A673 (cell line): ENCODE results near the gene PCDHAC2. TPM values are rescaled to one million over a fixed set of nuclear protein-coding genes. Genes with fewer than 3 reads are reported as not detected.
A peak's percentile ranks its signal among the peaks of the same experiment; 100 is the strongest.

Experiments used
- BruUV-seq: library from RNA; stranded (reverse); fragments of 400-500 nt; replicated peaks from 2 replicates; lab custom pipeline; 2021; lab: Mats Ljungman, UMichigan
- CTCF ChIA-PET: fragments of 300-600 bp; sonication (Branson Sonifier 250); formaldehyde crosslinking; loops from one replicate; lab custom pipeline; 2022; ENCODE audit warnings: antibody characterized with exemption; lab: Charles Lee
- POLR2A ChIA-PET: fragments of 300-600 bp; sonication (Branson Sonifier 250); formaldehyde crosslinking; loops from one replicate; lab custom pipeline; 2022; ENCODE audit warnings: antibody characterized with exemption; ENCODE audit not compliant: low non-redundant PET; lab: Charles Lee
- DNase-seq: peaks from one replicate; pipeline ENCODE4 v3.0.0-alpha.2; 2015; ENCODE audit warnings: low spot score
- H3K27ac ChIP-seq: fragments of 200-600 bp; sonication (generic); 2 replicates; pipeline ENCODE4 v1.5.1; 2016; ENCODE audit warnings: mixed run types, low read depth, mild to moderate bottlenecking, mixed read lengths, antibody characterized with exemption, low read length; ENCODE audit not compliant: poor library complexity, severe bottlenecking
- H3K27me3 ChIP-seq: fragments of 200-600 bp; sonication (generic); replicated peaks from 2 replicates; pipeline ENCODE4 v1.6.1; 2017; ENCODE audit warnings: mixed run types, low read depth, mild to moderate bottlenecking, mixed read lengths, antibody characterized with exemption, low read length; ENCODE audit not compliant: insufficient read depth, poor library complexity
- H3K36me3 ChIP-seq: fragments of 200-600 bp; sonication (generic); 2 replicates; pipeline ENCODE4 v1.6.1; 2016; ENCODE audit warnings: mixed run types, mild to moderate bottlenecking, mixed read lengths, antibody characterized with exemption, low read length; ENCODE audit not compliant: insufficient read depth, poor library complexity, severe bottlenecking
- H3K4me1 ChIP-seq: fragments of 200-600 bp; sonication (generic); 2 replicates; pipeline ENCODE4 v1.6.1; 2017; ENCODE audit warnings: mixed run types, mild to moderate bottlenecking, mixed read lengths, antibody characterized with exemption, low read length; ENCODE audit not compliant: insufficient read depth, poor library complexity, severe bottlenecking
- H3K4me3 ChIP-seq: fragments of 200-600 bp; sonication (generic); 2 replicates; pipeline ENCODE4 v1.5.1; 2016; ENCODE audit warnings: low read depth, mixed run types, mild to moderate bottlenecking, mixed read lengths, low read length; ENCODE audit not compliant: poor library complexity, severe bottlenecking
- H3K9me3 ChIP-seq: fragments of 200-600 bp; sonication (generic); 2 replicates; pipeline ENCODE4 v1.6.1; 2016; ENCODE audit warnings: mixed run types, low read depth, mild to moderate bottlenecking, mixed read lengths, antibody characterized with exemption, low read length; ENCODE audit not compliant: poor library complexity, severe bottlenecking
- EZH2 ChIP-seq: fragments of 200-600 bp; sonication (generic); IDR thresholded peaks from 2 replicates; pipeline ENCODE4 v1.6.1; 2017; ENCODE audit warnings: borderline replicate concordance, low read depth, mild to moderate bottlenecking, mixed read lengths, antibody characterized with exemption, low read length; ENCODE audit not compliant: poor library complexity, severe bottlenecking
- intact Hi-C: fragments of 100-400 bp; cut with micrococcal nuclease; formaldehyde crosslinking; loops from one replicate; pipeline ENCODE4 v1.10.0; 2022; ENCODE audit not compliant: unreplicated experiment
- total RNA-seq: library from RNA; stranded (reverse); gene quantifications from 2 replicates; pipeline ENCODE4 v1.2.3, GENCODE V29; 2021
- TF ChIP-seq, protein P1 (sequence below): fragments of 300-800, 200-600 bp; sonication (generic); conservative IDR thresholded peaks from 2 replicates; pipeline ENCODE4 v1.5.1; 2017; ENCODE audit warnings: low read depth, mild to moderate bottlenecking, antibody characterized with exemption, low read length, moderate library complexity, mixed read lengths

Gene PCDHAC2
- total RNA-seq, 1 experiment from 2014 or later = 6.8 TPM

DNA sequence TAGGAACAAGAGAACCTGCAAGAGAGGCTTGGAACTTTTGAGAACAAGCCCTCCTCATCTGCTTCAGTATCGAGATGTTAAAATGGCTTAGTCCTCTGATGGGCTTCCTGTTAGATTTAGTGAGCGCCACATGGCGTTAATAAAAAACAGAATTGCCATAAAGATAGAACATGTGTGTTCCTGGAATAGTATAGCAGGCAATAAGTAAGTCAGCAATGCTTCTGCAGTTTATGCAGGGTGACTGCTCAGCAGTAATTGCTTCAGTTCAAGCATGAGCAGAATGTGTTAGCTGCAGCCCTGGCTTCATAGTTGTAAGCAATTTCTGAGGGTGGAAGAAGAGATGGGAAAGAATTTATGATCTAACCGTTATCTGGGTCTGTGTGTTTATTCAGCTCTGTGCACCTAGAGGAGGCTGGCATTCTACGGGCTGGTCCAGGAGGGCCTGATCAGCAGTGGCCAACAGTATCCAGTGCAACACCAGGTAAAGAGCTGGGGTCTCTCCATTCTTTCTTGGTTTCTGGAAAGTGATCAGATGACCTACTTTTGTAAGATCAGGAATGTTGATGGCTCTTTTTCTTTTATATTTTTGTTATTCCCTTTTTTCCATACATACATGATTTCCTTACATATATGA, 15.9 kb downstream of the PCDHAC2 start:
- Histone ChIP-seq H3K36me3 (peaks cover 3% of the 10 kb centered on the region), H3K27ac (no peak overlapping the region), H3K4me1 (peaks cover 46% of the 10 kb centered on the region), H3K4me3 (no peak overlapping the region), H3K9me3 (no peaks in the 10 kb centered on the region), H3K27me3 (no peaks in the 10 kb centered on the region)
- POLR2A ChIA-PET = no interaction called here
- CTCF ChIA-PET = no interaction called here
- DNase-seq = no peak
- intact Hi-C loops = no loop called here
- no TSS peak for BruUV-seq
- TF ChIP-seq EZH2 = no peak
- TF ChIP-seq, protein P1, sequence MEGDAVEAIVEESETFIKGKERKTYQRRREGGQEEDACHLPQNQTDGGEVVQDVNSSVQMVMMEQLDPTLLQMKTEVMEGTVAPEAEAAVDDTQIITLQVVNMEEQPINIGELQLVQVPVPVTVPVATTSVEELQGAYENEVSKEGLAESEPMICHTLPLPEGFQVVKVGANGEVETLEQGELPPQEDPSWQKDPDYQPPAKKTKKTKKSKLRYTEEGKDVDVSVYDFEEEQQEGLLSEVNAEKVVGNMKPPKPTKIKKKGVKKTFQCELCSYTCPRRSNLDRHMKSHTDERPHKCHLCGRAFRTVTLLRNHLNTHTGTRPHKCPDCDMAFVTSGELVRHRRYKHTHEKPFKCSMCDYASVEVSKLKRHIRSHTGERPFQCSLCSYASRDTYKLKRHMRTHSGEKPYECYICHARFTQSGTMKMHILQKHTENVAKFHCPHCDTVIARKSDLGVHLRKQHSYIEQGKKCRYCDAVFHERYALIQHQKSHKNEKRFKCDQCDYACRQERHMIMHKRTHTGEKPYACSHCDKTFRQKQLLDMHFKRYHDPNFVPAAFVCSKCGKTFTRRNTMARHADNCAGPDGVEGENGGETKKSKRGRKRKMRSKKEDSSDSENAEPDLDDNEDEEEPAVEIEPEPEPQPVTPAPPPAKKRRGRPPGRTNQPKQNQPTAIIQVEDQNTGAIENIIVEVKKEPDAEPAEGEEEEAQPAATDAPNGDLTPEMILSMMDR = no peak

DNA sequence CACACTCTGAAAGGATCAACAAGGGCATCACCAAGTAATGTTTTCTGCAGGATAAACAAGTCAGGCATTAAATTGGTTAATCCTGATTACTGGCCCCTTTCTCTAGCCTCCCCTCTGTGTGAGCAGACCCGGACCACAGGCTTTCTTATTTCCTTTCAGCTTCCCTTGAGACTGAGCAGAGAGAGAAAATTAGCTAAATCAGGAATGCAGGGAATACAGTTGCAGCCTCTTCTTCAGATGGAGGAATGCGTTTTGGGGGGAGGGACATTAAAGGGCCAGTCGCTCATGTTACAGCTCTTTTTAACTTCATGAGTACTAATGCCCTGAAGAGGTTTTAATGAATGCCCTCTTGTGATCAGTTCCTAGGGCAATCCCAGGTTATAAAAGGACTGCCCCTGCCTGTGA, 19.8 kb downstream of the PCDHAC2 start:
- Histone ChIP-seq H3K27me3 (no peaks in the 10 kb centered on the region), H3K9me3 (no peaks in the 10 kb centered on the region), H3K4me3 (no peak overlapping the region), H3K27ac (peak overlapping the region; percentile 74), H3K4me1 (peaks cover 30% of the 10 kb centered on the region), H3K36me3 (no peaks in the 10 kb centered on the region)
- DNase-seq = peak; percentile 78
- no peak for TF ChIP-seq EZH2
- TF ChIP-seq, protein P1 = no peak
- BruUV-seq = no TSS peak
- intact Hi-C loops = no loop called here
- CTCF ChIA-PET = interaction anchor here (1.0 kb wide), 1 partner anchor 54 kb away, joined by 3 read pairs; no protein-coding TSS in a partner anchor
- POLR2A ChIA-PET = no interaction called here

DNA sequence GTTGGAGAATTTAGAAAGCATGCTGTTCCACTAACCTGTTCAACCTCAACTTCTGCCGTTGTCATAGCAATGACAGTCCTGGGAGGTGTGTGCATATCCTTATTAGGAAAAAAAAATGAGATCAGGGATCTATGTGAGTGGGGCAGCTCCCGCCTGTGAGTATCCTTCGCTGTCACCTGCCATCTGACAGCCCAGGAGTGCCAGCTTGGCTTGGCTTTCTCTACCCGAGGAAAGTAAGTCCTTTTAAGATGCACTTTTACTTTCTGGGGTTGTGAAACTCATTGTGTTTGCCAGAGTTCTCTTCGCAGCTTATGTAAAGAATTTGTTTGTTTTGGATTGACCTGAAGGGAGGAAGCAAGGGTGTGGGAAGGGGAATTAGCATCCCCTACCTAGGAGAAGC, 21.8 kb downstream of the PCDHAC2 start:
- Histone ChIP-seq H3K36me3 (no peaks in the 10 kb centered on the region), H3K27me3 (no peaks in the 10 kb centered on the region), H3K9me3 (no peaks in the 10 kb centered on the region), H3K4me3 (no peak overlapping the region), H3K27ac (no peak overlapping the region), H3K4me1 (peaks cover 23% of the 10 kb centered on the region)
- TF ChIP-seq, protein P1 = no peak
- no peak for TF ChIP-seq EZH2
- ChIA-PET CTCF (no interaction called here), POLR2A (no interaction called here)
- no TSS peak for BruUV-seq
- intact Hi-C loops = no loop called here
- no peak for DNase-seq
